CD4-positive, alpha-beta T cell treated with Interleukin-6 at 100 ng/mL for 8 hours (primary cell): ENCODE results near the gene FLVCR1.

Source experiments
- DNase-seq: peaks from one replicate; pipeline ENCODE4 v3.0.0-alpha.2; 2020; ENCODE audit warnings: mixed read lengths, low spot score

Gene FLVCR1

GRCh38 chr1:212915245-212916091, 57.4 kb downstream of the FLVCR1 start:
- DNase-seq, result no peak

GRCh38 chr1:212916481-212917133, 58.5 kb downstream of the FLVCR1 start:
- DNase-seq, result no peak

- DNase-seq, result no peak
Observed at GRCh38 chr1:212917134-212917485, 59.0 kb downstream of the FLVCR1 start.

- no peak for DNase-seq
Observed at GRCh38 chr1:212917858-212918257, 59.8 kb downstream of the FLVCR1 start.

GRCh38 chr1:212918824-212919223, 60.7 kb downstream of the FLVCR1 start:
- DNase-seq, result no peak

- DNase-seq, result no peak
Observed at GRCh38 chr1:212920246-212920645, 62.2 kb downstream of the FLVCR1 start.

GRCh38 chr1:212920896-212921295, 62.8 kb downstream of the FLVCR1 start:
- no peak for DNase-seq

- DNase-seq, result no peak
Observed at GRCh38 chr1:212922016-212922415, 63.9 kb downstream of the FLVCR1 start.

- no peak for DNase-seq
Observed at GRCh38 chr1:212926372-212926771, 68.3 kb downstream of the FLVCR1 start.

GRCh38 chr1:212928323-212929291, 70.5 kb downstream of the FLVCR1 start:
- DNase-seq, result no peak

GRCh38 chr1:212930986-212931678, 73.1 kb downstream of the FLVCR1 start:
- DNase-seq, result no peak

- no peak for DNase-seq
Observed at GRCh38 chr1:212933815-212934471, 75.9 kb downstream of the FLVCR1 start.

- no peak for DNase-seq
Observed at GRCh38 chr1:212935387-212935981, 77.4 kb downstream of the FLVCR1 start.

GRCh38 chr1:212937034-212937433, 79.0 kb downstream of the FLVCR1 start:
- DNase-seq, result no peak

- no peak for DNase-seq
Observed at GRCh38 chr1:212938846-212939245, 80.8 kb downstream of the FLVCR1 start.

- DNase-seq, result no peak
Observed at GRCh38 chr1:212941452-212941851, 83.4 kb downstream of the FLVCR1 start.

GRCh38 chr1:212942679-212943392, 84.8 kb downstream of the FLVCR1 start:
- DNase-seq, result no peak

GRCh38 chr1:212943393-212943710, 85.3 kb downstream of the FLVCR1 start:
- DNase-seq, result no peak

- no peak for DNase-seq
Observed at GRCh38 chr1:212944229-212944901, 86.3 kb downstream of the FLVCR1 start.

- DNase-seq, result no peak
Observed at GRCh38 chr1:212945056-212945455, 87.0 kb downstream of the FLVCR1 start.
